Bronchial epithelial cell (primary cell): ENCODE measurements around the gene CCDC66. TPM values are rescaled to one million over a fixed set of nuclear protein-coding genes. Genes with fewer than 3 reads are reported as not detected.
A peak's percentile ranks its signal among the peaks of the same experiment; 100 is the strongest.

Experiments used
- DNase-seq: peaks from one replicate; pipeline ENCODE4 v3.0.0-alpha.2; 2010; ENCODE audit warnings: low read depth
- FAIRE-seq: peaks from 2 replicates; lab custom pipeline; 2011; peaks lifted over from hg19 to GRCh38; lab: Jason Lieb, UNC
- H3K27me3 ChIP-seq: 2 replicates; pipeline ENCODE4 v1.5.1; 2011; ENCODE audit warnings: low read length; ENCODE audit not compliant: control insufficient read depth, insufficient read depth
- H3K36me3 ChIP-seq: 2 replicates; pipeline ENCODE4 v1.5.1; 2011; ENCODE audit warnings: low read length; ENCODE audit not compliant: control insufficient read depth, insufficient read depth
- H3K4me3 ChIP-seq: 2 replicates; pipeline ENCODE4 v1.5.1; 2011; ENCODE audit warnings: mild to moderate bottlenecking, low read depth, low read length, control low read depth
- CTCF ChIP-seq: IDR thresholded peaks from 2 replicates; pipeline ENCODE4 v1.5.1; 2011; ENCODE audit warnings: mild to moderate bottlenecking, moderate library complexity, low read length, control low read depth, inconsistent platforms; ENCODE audit not compliant: insufficient read depth, severe bottlenecking
- total RNA-seq: library from RNA; depleted of rRNA; stranded (reverse); fragments of >200 nt; gene quantifications from 2 replicates; pipeline ENCODE4 v1.2.1, GENCODE V29; 2014

CCDC66 gene
- total RNA-seq, 1 donor from 2014 or later: 13.7 TPM

- FAIRE-seq (no peak), DNase-seq (no peak)
- H3K36me3 ChIP-seq: peaks cover 15% of the 10 kb centered on the region
- no peak for TF ChIP-seq CTCF
- no peak overlapping the region for H3K4me3 ChIP-seq
- H3K27me3 ChIP-seq: no peaks in the 10 kb centered on the region
Observed at GRCh38 chr3:56645407-56645806, 88.4 kb downstream of the CCDC66 start.

- FAIRE-seq (no peak), DNase-seq (no peak)
- Histone ChIP-seq H3K36me3 (peaks cover 5% of the 10 kb centered on the region), H3K4me3 (no peak overlapping the region), H3K27me3 (no peaks in the 10 kb centered on the region)
- no peak for TF ChIP-seq CTCF
Observed at GRCh38 chr3:56654460-56654859, 97.5 kb downstream of the CCDC66 start.

GRCh38 chr3:56655709-56656108, 98.7 kb downstream of the CCDC66 start:
- DNase-seq: peak; percentile 15
- H3K36me3 ChIP-seq: peaks cover 2% of the 10 kb centered on the region
- no peak for TF ChIP-seq CTCF
- FAIRE-seq: no peak
- H3K27me3 ChIP-seq: no peaks in the 10 kb centered on the region
- H3K4me3 ChIP-seq: no peak overlapping the region

- no peak for DNase-seq
- Histone ChIP-seq H3K36me3 (peaks cover 9% of the 10 kb centered on the region), H3K27me3 (no peaks in the 10 kb centered on the region), H3K4me3 (no peak overlapping the region)
- FAIRE-seq: no peak
- no peak for TF ChIP-seq CTCF
Observed at GRCh38 chr3:56664823-56665222, 107.8 kb downstream of the CCDC66 start.

GRCh38 chr3:56667973-56668579, 111.1 kb downstream of the CCDC66 start:
- Histone ChIP-seq H3K4me3 (no peak overlapping the region), H3K36me3 (peaks cover 6% of the 10 kb centered on the region), H3K27me3 (no peaks in the 10 kb centered on the region)
- no peak for FAIRE-seq
- no peak for TF ChIP-seq CTCF
- peak; percentile 62 for DNase-seq

Other genes starting within 250 kb of the CCDC66 start
- gene ERC2, start 88.7 kb upstream of the CCDC66 start, total RNA-seq: under 0.01 and 0.13 TPM in 2 replicates
- 45.0 and 49.4 TPM in 2 replicates for gene TASOR, start 126.1 kb downstream of the CCDC66 start, total RNA-seq
- 11.9 and 12.1 TPM in 2 replicates for gene ARHGEF3, start 244.8 kb downstream of the CCDC66 start, total RNA-seq